HEK293 (cell line): Measurements from ENCODE around the gene KIZ.

Experiments
- CTCF ChIA-PET: fragments of 350-600 bp; formaldehyde crosslinking; extraction: SDS; loops from one replicate; lab custom pipeline; 2021; ENCODE audit warnings: antibody characterized with exemption; lab: Yijun Ruan, JAX
- POLR2A ChIA-PET: fragments of 300-600 bp; formaldehyde crosslinking; extraction: SDS; loops from one replicate; lab custom pipeline; 2020; ENCODE audit warnings: antibody characterized with exemption, inconsistent platforms; lab: Yijun Ruan, JAX
- H3K27ac ChIP-seq: fragments of 200-500 bp; sonication (Bioruptor generic); 2 replicates; pipeline ENCODE4 v1.5.1; 2014; ENCODE audit warnings: low read depth, low read length, control low read depth, inconsistent platforms; ENCODE audit errors: extremely low read depth
- H3K36me3 ChIP-seq, 2 experiments: fragments of 200-500 bp in 1 of 2; sonication (Bioruptor generic) in 1 of 2; 1 replicate in 1 of 2; 2 replicates in 1 of 2; pipeline ENCODE4 v1.5.1; 2014 to 2017; ENCODE audit warnings: inconsistent platforms in 2 of 2, low read length in 2 of 2; ENCODE audit not compliant: control insufficient read depth in 2 of 2, insufficient read depth in 1 of 2
- H3K4me1 ChIP-seq: fragments of 200-500 bp; sonication (Bioruptor generic); 2 replicates; pipeline ENCODE4 v1.5.1; 2014; ENCODE audit warnings: mild to moderate bottlenecking, low read length, inconsistent platforms; ENCODE audit not compliant: control insufficient read depth, insufficient read depth
- H3K4me3 ChIP-seq: 2 replicates; pipeline ENCODE4 v1.5.1; 2011; ENCODE audit warnings: low read depth, mild to moderate bottlenecking, control low read depth, low read length, moderate library complexity
- H3K9me3 ChIP-seq: fragments of 200-500 bp; sonication (Bioruptor generic); 2 replicates; pipeline ENCODE4 v1.5.1; 2014; ENCODE audit warnings: low read depth, low read length, inconsistent platforms; ENCODE audit not compliant: control insufficient read depth, insufficient read depth
- ELK4 ChIP-seq: IDR thresholded peaks from 2 replicates; pipeline ENCODE4 v1.6.1; 2011; ENCODE audit warnings: mild to moderate bottlenecking, low read depth, low read length, borderline replicate concordance
- HIC1 ChIP-seq: fragments of 450-650 bp; formaldehyde crosslinking; IDR thresholded peaks from 2 replicates; pipeline ENCODE4 v1.5.1; 2016; ENCODE audit warnings: missing biosample characterization, missing genetic modification characterization
- PRDM1 ChIP-seq: fragments of 450-650 bp; formaldehyde crosslinking; IDR thresholded peaks from 2 replicates; pipeline ENCODE4; 2016; ENCODE audit warnings: missing biosample characterization, missing genetic modification characterization
- RBAK ChIP-seq: fragments of 450-650 bp; formaldehyde crosslinking; IDR thresholded peaks from 2 replicates; pipeline ENCODE4 v1.5.1; 2016; ENCODE audit warnings: missing biosample characterization, missing genetic modification characterization
- TRIM28 ChIP-seq: IDR thresholded peaks from 2 replicates; pipeline ENCODE4 v1.6.1; 2011; ENCODE audit warnings: low read length, control low read depth, borderline replicate concordance
- ZBTB7A ChIP-seq: fragments of 450-650 bp; formaldehyde crosslinking; IDR thresholded peaks from 2 replicates; pipeline ENCODE4 v1.5.1; 2016; ENCODE audit warnings: low read depth, missing biosample characterization, missing genetic modification characterization
- ZNF112 ChIP-seq: fragments of 450-650 bp; formaldehyde crosslinking; IDR thresholded peaks from 2 replicates; pipeline ENCODE4 v1.5.0; 2017; ENCODE audit warnings: missing biosample characterization, missing genetic modification characterization
- ZNF133 ChIP-seq: fragments of 450-650 bp; formaldehyde crosslinking; IDR thresholded peaks from 2 replicates; pipeline ENCODE4 v1.5.1; 2016; ENCODE audit warnings: missing biosample characterization, missing genetic modification characterization
- ZNF138 ChIP-seq: fragments of 450-650 bp; formaldehyde crosslinking; IDR thresholded peaks from 2 replicates; pipeline ENCODE4 v1.5.1; 2016; ENCODE audit warnings: missing biosample characterization, missing genetic modification characterization, borderline replicate concordance
- ZNF148 ChIP-seq: fragments of 450-650 bp; formaldehyde crosslinking; IDR thresholded peaks from 2 replicates; pipeline ENCODE4 v1.5.0; 2017; ENCODE audit warnings: missing biosample characterization, missing genetic modification characterization, borderline replicate concordance
- ZNF157 ChIP-seq: fragments of 450-650 bp; formaldehyde crosslinking; IDR thresholded peaks from 2 replicates; pipeline ENCODE4 v1.5.1; 2016; ENCODE audit warnings: missing biosample characterization, missing genetic modification characterization
- ZNF211 ChIP-seq: fragments of 450-650 bp; formaldehyde crosslinking; IDR thresholded peaks from 2 replicates; pipeline ENCODE4 v1.5.1; 2016; ENCODE audit warnings: low read depth, missing biosample characterization, missing genetic modification characterization
- ZNF324 ChIP-seq: fragments of 450-650 bp; formaldehyde crosslinking; IDR thresholded peaks from 2 replicates; pipeline ENCODE4 v1.5.1; 2016; ENCODE audit warnings: missing biosample characterization, missing genetic modification characterization
- ZNF529 ChIP-seq: fragments of 450-650 bp; formaldehyde crosslinking; IDR thresholded peaks from 2 replicates; pipeline ENCODE4 v1.5.1; 2017; ENCODE audit warnings: missing genetic modification characterization, missing biosample characterization; ENCODE audit not compliant: insufficient replicate concordance
- ZNF660 ChIP-seq: fragments of 450-650 bp; IDR thresholded peaks from 2 replicates; pipeline ENCODE4 v1.5.1; 2018; ENCODE audit warnings: missing biosample characterization, mild to moderate bottlenecking, missing genetic modification characterization
- ZXDB ChIP-seq: fragments of 450-650 bp; formaldehyde crosslinking; IDR thresholded peaks from 2 replicates; pipeline ENCODE4 v1.5.1; 2016; ENCODE audit warnings: missing biosample characterization, missing genetic modification characterization

The KIZ gene

GRCh38 chr20:21102603-21103311 is 23.1 kb upstream of the KIZ start:
- Histone ChIP-seq H3K4me1 (no peaks in the 10 kb centered on the region), H3K9me3 (no peaks in the 10 kb centered on the region), H3K36me3 (no peaks in the 10 kb centered on the region), H3K27ac (no peak overlapping the region), H3K4me3 (no peak overlapping the region)
- ChIA-PET POLR2A (interaction anchor here (0.6 kb wide), 1 partner anchor 22 kb away, joined by 3 read pairs; no protein-coding TSS in a partner anchor), CTCF (interaction anchor here (0.7 kb wide), 1 partner anchor 9 kb away, joined by 3 read pairs; no protein-coding TSS in a partner anchor)
- no peak for TF ChIP-seq ZNF133 (tag by site-specific recombination)
- TF ChIP-seq ZNF660 (tag by site-specific recombination), result no peak
- no peak for TF ChIP-seq TRIM28
- TF ChIP-seq ZNF529 (tag by site-specific recombination), result no peak
- TF ChIP-seq ZNF138 (tag by site-specific recombination), result no peak

- no peak overlapping the region for H3K4me3 ChIP-seq
- no peaks in the 10 kb centered on the region for H3K36me3 ChIP-seq
- ChIA-PET CTCF (interaction anchor here (0.6 to 0.7 kb wide), 2 partner anchors 425 to 664 kb away, joined by 3 to 4 read pairs; no protein-coding TSS in a partner anchor), POLR2A (no interaction called here)
- no peak for TF ChIP-seq RBAK
- TF ChIP-seq PRDM1 (tag by site-specific recombination), result no peak
- TF ChIP-seq ZNF324 (tag by site-specific recombination), result no peak
- no peak for TF ChIP-seq HIC1 (tag by site-specific recombination)
- no peak for TF ChIP-seq ZXDB (tag by site-specific recombination)
- TF ChIP-seq ZNF148 (tag by site-specific recombination), result no peak
- no peak for TF ChIP-seq ZNF211 (tag by site-specific recombination)
- TF ChIP-seq ZNF112 (tag by site-specific recombination), result no peak
- TF ChIP-seq ZBTB7A (tag by site-specific recombination), result no peak
- TF ChIP-seq ZNF157 (tag by site-specific recombination), result no peak
- TF ChIP-seq ELK4, result no peak
- no peaks in the 10 kb centered on the region for H3K4me1 ChIP-seq
- no peak overlapping the region for H3K27ac ChIP-seq
- H3K9me3 ChIP-seq, result no peaks in the 10 kb centered on the region
Observed at GRCh38 chr20:21103582-21104465, 22.1 kb upstream of the KIZ start.
